ENCODE measurements around the gene LKAAEAR1.

GRCh38 chr20:64100566-64100888, 16.3 kb upstream of the LKAAEAR1 start:
- TF ChIP-seq CTCF (IDR thresholded peaks at IDR 0.05) (no peak), POLR2AphosphoS5 (IDR thresholded peaks at IDR 0.05) (no peak)
